Left cardiac atrium (tissue), 4 donors: ENCODE measurements around the gene OR5D18. TPM values are rescaled to one million over a fixed set of nuclear protein-coding genes. Genes with fewer than 3 reads are reported as not detected.
"Not testable (repeated sequence)": the region's sequence is repeated elsewhere in the genome, so short reads cannot be mapped to it uniquely, and the experiment has no call there.

Experiments used
- ATAC-seq, 2 donors: fragments of 200-7000 bp; cut with Tn5 transposase; one replicate each; pipeline ENCODE4 v1.9.1; 2020; ENCODE audit warnings: mild to moderate bottlenecking in 2 of 2, moderate library complexity in 2 of 2
- DNase-seq: peaks from one replicate; pipeline ENCODE4 v3.0.0-alpha.2; 2020
- intact Hi-C, 2 donors: fragments of 100-400 bp; cut with DNase I; formaldehyde crosslinking; loops; one replicate each; pipeline versions ENCODE4 v1.14.1 to v1.15.1; 2022 to 2023
- long read RNA-seq: library from polyadenylated mRNA; unstranded; transcript quantifications from one replicate; pipeline ENCODE4 v2.0.0, GENCODE V29; 2021
- total RNA-seq, 2 donors: library from RNA; stranded (reverse); fragmentation: NEBNext Ultra II Directional; extraction: Animal tissue kit (Norgen Biotek cat#: 25700); gene quantifications; one replicate each; pipeline ENCODE4 v1.2.1, GENCODE V29; 2021
- donor health status: DM: no; HTN: yes; CAD: no.
- donor health status: DM: no; HTN: yes; CAD: no; lungs with severe emphysema.
- donor health status: DM: yes; HTN: yes; CAD: no.
- donor health status: Dilated cardiomyopathy.

The OR5D18 gene
- total RNA-seq, result not detected
- long read RNA-seq, result 0 reads

DNA sequence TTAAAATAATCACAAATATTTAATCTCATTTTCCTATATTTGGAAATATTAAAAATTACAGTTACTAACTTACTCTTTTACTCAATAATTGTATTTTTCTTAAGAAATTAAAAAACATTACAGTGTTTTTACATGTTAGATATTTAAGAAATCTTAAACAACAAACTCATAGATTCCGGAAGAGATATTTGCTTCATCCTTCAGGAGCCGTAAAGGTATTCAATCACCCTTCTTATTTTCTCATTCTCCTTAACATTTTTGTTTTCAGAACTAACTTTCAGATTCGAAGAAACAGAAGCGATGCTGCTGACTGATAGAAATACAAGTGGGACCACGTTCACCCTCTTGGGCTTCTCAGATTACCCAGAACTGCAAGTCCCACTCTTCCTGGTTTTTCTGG is at the start of gene OR5D18:
Gene OR5D18, plus strand, starts transcription at position 301 of the 400 bp plus-strand sequence. Its CDS starts 0 bp downstream, at position 301.
- ATAC-seq, result no peak
- no peak for DNase-seq
- intact Hi-C loops, result no loop called here

DNA sequence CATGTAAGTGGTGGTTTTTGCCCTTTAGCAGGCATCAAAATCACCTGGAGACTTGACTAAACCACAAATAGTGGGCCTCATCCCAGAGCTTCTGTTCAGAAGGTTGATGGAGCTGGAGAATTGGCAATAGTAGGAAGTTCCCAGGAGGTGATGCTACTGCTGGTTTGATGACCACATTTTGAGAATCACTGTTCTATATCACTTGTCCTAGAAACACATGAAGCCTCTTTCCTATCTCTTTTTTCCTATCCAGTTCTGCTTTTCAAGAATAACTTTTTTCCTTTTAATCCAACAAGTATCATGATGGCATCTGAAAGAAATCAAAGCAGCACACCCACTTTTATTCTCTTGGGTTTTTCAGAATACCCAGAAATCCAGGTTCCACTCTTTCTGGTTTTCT is 46.3 kb upstream of the OR5D18 start, which contains the start of gene OR5D13:
Gene OR5D13, plus strand, starts transcription at position 301 of the 400 bp plus-strand sequence. Its CDS starts 0 bp downstream, at position 301.
- ATAC-seq (no peak), DNase-seq (no peak)
- intact Hi-C loops, result no loop called here

DNA sequence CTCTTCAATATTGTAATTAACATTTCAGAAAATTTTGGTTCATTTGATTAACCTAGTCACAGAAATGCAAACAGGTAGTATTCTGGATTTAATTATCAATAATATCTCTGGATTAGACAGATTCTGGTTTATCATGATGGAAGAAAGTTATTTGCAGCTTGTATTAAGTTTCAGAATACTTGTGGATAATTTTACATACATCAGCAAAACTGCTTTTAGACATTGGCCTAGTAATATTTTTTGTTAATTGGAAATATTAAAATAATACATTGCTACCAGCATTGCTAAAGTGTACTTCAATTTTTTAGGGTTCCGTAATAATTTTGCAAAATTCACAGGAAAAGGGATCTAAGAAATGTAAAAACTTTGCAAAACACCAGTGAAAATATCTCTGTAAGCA is 27.8 kb upstream of the OR5D18 start:
- ATAC-seq (no peak), DNase-seq (no peak)
- intact Hi-C loops, result no loop called here

DNA sequence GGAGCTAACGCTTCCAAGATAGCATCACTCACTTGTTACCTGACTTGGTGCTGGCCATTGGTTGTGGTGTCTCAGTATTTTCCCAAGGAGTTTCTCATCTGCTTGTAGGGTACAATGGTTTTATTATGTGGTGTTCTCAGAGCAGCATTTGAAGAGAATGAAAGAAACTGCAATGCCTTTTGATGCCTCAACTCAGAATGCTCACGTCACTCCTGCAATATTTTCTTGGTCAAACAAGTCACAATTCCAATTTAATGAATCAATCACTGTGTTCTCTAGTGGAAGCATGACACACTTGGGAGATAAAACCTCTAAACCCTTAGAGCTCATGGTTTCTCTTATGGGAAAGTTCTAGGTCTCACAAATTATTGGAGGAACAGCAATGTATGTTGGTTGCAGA is 26.1 kb upstream of the OR5D18 start:
- DNase-seq, result no peak
- intact Hi-C loops, result no loop called here

DNA sequence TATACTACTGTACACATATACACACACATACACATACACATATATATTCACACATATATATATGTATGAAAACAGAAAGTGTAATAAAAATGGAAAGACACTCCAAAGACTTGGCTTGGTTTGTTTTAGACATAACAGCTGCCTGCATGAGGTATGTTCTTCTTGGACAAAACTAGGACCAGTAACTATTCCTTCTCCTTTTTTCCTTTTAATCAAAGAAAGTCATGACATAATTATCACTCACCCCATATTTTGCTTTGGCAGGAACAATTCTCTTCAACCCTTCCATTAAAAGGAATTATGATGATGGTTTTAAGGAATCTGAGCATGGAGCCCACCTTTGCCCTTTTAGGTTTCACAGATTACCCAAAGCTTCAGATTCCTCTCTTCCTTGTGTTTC is 24.2 kb upstream of the OR5D18 start, which contains the start of gene OR5D14:
Gene OR5D14, plus strand, starts transcription at position 301 of the 400 bp plus-strand sequence. Its CDS starts 0 bp downstream, at position 301.
- DNase-seq (no peak), ATAC-seq (no peak)
- intact Hi-C loops, result no loop called here

More for the DNA sequence above, 26.1 kb upstream of the OR5D18 start:
- no peak for ATAC-seq

DNA sequence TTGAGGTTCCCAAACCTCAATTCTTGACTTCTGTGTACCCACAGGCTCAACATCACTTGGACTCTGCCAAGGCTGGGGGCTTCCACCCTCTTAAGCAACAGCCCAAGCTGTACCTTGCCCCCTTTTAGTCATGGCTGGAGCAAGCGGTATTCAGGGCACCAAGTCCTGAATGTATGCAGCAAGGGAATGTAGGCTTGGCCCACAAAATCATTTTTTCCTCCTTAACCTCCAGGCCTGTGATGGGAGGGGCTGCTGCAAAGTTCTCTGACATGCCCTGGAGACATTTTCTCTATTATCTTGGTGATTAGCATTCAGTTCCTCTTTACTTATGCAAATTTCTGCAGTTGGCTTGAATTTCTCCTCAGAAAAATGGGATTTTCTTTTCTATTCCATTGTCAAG is 13.2 kb upstream of the OR5D18 start:
- ATAC-seq, result no peak
- no peak for DNase-seq
- intact Hi-C loops, result no loop called here

DNA sequence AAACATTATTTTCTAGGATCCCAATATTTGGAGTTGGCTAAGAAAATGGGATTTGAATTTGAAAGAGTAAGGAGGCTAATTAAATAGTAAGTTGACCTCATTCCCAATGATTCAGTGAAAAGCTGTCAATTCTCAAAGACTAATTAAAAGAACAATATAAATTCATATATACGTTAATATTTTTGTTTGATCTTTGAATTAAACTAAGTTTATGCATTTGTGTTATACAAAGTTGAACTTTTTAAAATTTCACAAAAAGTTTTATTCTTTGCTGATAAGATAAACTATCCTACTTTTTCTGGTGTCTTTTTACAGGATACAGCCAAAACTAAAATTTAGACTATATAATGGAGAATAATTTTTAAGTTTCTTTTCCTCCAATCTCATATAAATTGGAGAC is 8.4 kb upstream of the OR5D18 start, which contains the start of gene OR5L1:
Gene OR5L1, plus strand, starts transcription at position 301 of the 400 bp plus-strand sequence. CDS start 100 bp downstream, outside the sequence.
- no peak for DNase-seq
- no peak for ATAC-seq
- intact Hi-C loops, result no loop called here

DNA sequence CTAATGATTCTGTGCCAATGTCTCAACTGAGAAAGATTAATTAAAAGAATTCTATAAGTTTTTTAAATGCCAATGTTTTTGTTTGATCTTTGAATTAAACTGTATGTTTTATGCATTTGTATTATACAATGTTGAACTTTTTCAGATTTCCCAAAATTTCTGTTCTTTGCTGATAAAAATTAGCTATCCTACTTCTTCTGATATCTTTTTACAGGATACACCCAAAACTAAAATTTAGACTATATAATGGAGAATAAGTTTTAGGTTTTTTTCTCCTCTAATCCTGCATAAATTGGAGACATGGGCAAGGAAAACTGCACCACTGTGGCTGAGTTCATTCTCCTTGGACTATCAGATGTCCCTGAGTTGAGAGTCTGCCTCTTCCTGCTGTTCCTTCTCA is 7.5 kb downstream of the OR5D18 start, which contains the start of gene OR5L2:
Gene OR5L2, plus strand, starts transcription at position 301 of the 400 bp plus-strand sequence. Its CDS starts 0 bp downstream, at position 301.
- DNase-seq (no peak), ATAC-seq (no peak)
- intact Hi-C loops, result no loop called here

DNA sequence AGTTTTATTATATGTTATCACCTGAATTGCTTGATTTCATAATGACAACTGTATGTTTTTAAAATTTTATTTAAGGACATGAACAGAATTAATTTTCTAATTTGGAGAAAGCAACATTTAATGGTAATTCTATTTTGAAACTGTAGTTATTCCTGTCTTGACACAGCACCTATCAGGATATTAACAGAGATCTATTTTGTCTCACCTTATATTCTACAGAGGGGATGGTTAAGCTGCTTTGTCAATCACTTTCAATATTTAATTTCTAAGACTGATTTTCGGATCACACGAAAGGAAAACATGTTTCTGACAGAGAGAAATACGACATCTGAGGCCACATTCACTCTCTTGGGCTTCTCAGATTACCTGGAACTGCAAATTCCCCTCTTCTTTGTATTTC is 19.0 kb downstream of the OR5D18 start, which contains the start of gene OR5D16:
Gene OR5D16, plus strand, starts transcription at position 301 of the 400 bp plus-strand sequence. Its CDS starts 0 bp downstream, at position 301.
- DNase-seq (no peak), ATAC-seq (no peak)
- intact Hi-C loops, result no loop called here

DNA sequence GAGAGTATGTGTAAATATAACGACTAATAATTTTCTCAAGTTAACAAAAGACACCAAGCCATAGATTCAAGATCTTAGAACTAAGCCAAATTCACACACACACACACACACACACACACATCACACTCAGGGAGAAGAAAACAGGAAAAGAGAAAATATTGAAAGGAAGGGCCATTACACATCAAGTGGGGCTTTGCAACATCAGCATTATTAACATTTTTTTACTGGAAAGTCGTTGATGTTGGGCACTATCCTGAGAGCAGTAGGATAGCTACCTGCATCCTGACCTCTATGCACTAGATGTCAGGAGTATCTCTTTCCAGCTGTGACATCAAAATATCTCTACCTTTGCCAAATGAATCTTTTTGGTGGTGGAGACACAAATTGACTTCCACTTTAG is 28.0 kb downstream of the OR5D18 start:
- intact Hi-C loops, result no loop called here
- ATAC-seq (no peak), DNase-seq (no peak)

DNA sequence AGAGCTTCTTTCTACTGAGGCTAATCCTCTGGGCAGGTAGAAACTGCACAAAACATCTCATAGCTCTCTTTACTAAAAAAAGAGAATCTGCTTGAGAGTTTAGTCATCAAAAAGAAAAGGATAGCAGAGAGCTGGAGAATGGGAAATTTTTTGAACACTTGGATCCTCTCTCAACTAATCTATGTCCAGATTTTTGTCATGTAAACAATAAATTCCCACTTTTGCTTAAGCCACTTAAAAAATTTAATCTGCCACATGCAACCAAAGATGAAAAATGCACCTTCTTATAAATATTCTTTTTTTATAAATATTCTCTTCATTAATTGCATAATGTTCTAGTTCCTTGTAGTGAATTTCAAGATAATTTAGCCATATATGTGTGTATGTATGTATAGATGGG is 29.6 kb downstream of the OR5D18 start:
- DNase-seq (no peak), ATAC-seq (no peak)
- intact Hi-C loops, result no loop called here

DNA sequence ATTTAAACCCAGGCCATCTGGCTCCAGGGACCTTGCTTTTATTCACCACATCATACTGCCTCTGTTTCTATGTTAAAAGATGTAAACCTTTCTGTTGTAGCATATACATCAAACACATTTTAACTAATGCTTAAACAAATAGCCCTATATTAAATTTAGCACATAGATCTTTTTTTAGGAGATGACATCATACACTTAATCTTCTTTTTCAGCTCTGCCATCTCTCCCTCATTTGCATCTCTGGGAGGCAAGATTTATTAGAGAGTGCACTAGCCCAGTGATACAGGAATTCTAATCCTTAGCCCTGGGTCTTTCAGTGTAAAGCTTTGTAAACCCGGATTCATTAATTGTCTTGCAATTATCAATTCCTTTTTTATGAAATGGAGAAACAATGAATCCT is 32.7 kb downstream of the OR5D18 start:
- intact Hi-C loops, result no loop called here

DNA sequence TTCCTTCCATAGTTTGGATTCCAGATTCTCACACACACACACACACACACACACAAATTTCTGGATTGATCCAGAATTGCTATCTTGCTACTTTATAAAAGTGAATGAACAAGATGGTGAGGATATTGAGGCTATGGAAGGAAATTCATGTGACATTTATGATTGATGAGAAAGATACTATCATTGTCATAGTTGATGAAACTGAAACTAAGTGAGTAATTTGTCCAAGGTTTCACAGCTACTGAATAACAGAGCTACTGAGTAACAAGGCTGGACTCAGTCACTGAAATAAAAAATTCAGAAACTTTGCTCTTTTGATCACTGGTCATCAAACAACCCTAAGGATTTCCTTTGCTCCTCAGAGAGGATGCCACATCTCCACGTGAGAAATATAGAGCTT is 35.3 kb downstream of the OR5D18 start:
- no peak for ATAC-seq
- intact Hi-C loops, result no loop called here
- DNase-seq, result no peak

More for the DNA sequence above, 32.7 kb downstream of the OR5D18 start:
- DNase-seq, result no peak
- no peak for ATAC-seq

DNA sequence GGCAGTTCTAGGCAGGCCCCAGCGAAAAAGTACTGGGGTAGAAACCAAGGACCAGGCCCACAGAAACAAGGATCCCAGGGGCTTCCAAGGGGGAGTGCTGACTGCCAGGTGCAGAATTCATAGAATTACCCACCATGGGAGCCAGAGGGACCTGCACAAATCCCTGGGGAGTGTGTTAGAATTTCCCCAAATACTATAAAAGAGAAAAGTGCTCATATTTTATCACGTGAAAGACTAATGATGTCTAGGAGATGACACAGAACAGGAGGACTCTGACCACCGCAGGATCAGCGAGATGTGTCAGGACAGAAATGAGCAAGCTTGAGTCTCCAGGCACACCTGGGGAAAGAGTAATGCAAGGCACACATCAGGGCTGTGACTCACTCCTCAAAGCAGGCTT is 47.9 kb downstream of the OR5D18 start:
- ATAC-seq, DNase-seq, intact Hi-C loops: not testable (repeated sequence)

Other genes with a start within 250 kb of the OR5D18 start
- gene OR4C16, start 247.5 kb upstream of the OR5D18 start, total RNA-seq, result not detected
- gene OR4C11, start 212.0 kb upstream of the OR5D18 start, total RNA-seq, result not detected
- gene OR4P4, start 184.5 kb upstream of the OR5D18 start, total RNA-seq, result not detected
- gene OR4S2, start 171.3 kb upstream of the OR5D18 start, total RNA-seq, result not detected
- gene OR4C6, start 157.4 kb upstream of the OR5D18 start, total RNA-seq, result not detected
- not detected for gene OR5D13, start 46.2 kb upstream of the OR5D18 start, total RNA-seq
- gene OR5D14, start 24.1 kb upstream of the OR5D18 start, total RNA-seq, result not detected
- gene OR5L1, start 8.3 kb upstream of the OR5D18 start, total RNA-seq, result not detected
- gene OR5L2, start 7.6 kb downstream of the OR5D18 start, total RNA-seq, result not detected
- not detected for gene OR5D16, start 19.1 kb downstream of the OR5D18 start, total RNA-seq
- gene TRIM51, start 63.7 kb downstream of the OR5D18 start, total RNA-seq, result not detected
- gene OR5W2, start 95.0 kb downstream of the OR5D18 start, total RNA-seq, result not detected
- gene OR5I1, start 116.8 kb downstream of the OR5D18 start, total RNA-seq, result not detected
- not detected for gene OR10AG1, start 150.3 kb downstream of the OR5D18 start, total RNA-seq
- gene OR5F1, start 175.0 kb downstream of the OR5D18 start, total RNA-seq, result not detected
- gene OR5AS1, start 208.0 kb downstream of the OR5D18 start, total RNA-seq, result not detected